Heart right ventricle (tissue), 16 donors: ENCODE measurements around the gene SP110. TPM values are rescaled to one million over a fixed set of nuclear protein-coding genes. Genes with fewer than 3 reads are reported as not detected.
"Not testable (repeated sequence)": the region's sequence is repeated elsewhere in the genome, so short reads cannot be mapped to it uniquely, and the experiment has no call there.

ENCODE experiments used
- ATAC-seq, 8 donors: fragments of 200-7000 bp; cut with Tn5 transposase; one replicate each; pipeline ENCODE4 v1.9.1; 2020; ENCODE audit warnings: mild to moderate bottlenecking in 8 of 8, moderate library complexity in 8 of 8, moderate number of reproducible peaks in 1 of 8
- DNase-seq, 2 donors: peaks; one replicate each; pipeline ENCODE4 v3.0.0-alpha.2; 2020
- H3K27ac ChIP-seq, 10 donors: fragments of 200-600 bp; sonication (generic) in 2 of 10; one replicate each; pipeline versions ENCODE4 v1.5.0 to v1.8.0; 2020 to 2022; ENCODE audit warnings: mild to moderate bottlenecking in 3 of 10
- H3K27me3 ChIP-seq, 7 donors: fragments of 200-600 bp; one replicate each; pipeline ENCODE4 v1.8.0; 2021 to 2022; ENCODE audit warnings: mild to moderate bottlenecking in 2 of 7
- H3K36me3 ChIP-seq, 9 donors: fragments of 200-600 bp; sonication (generic) in 1 of 9; one replicate each; pipeline versions ENCODE4 v1.5.0 to v1.8.0; 2020 to 2022; ENCODE audit warnings: mild to moderate bottlenecking in 2 of 9
- H3K4me1 ChIP-seq, 9 donors: fragments of 200-600 bp; sonication (generic) in 1 of 9; one replicate each; pipeline versions ENCODE4 v1.5.0 to v1.8.0; 2020 to 2022; ENCODE audit warnings: mild to moderate bottlenecking in 4 of 9
- H3K4me3 ChIP-seq, 10 donors: fragments of 200-600 bp; sonication (generic) in 2 of 10; one replicate each; pipeline versions ENCODE4 v1.5.0 to v1.8.0; 2020 to 2022; ENCODE audit warnings: mild to moderate bottlenecking in 7 of 10, moderate library complexity in 2 of 10
- H3K9me3 ChIP-seq, 11 donors: fragments of 200-600 bp in 10 of 11; sonication (generic) in 2 of 11; one replicate each; pipeline versions ENCODE4 v1.5.0 to v1.8.0; 2013 to 2022; ENCODE audit warnings: mild to moderate bottlenecking in 2 of 11, control low read depth in 1 of 11, moderate library complexity in 1 of 11
- CTCF ChIP-seq, 9 donors: fragments of 200-600 bp; sonication (generic) in 2 of 9; IDR thresholded peaks; one replicate each; pipeline versions ENCODE4 v1.5.0 to v1.8.0; 2021 to 2022; ENCODE audit warnings: antibody characterized with exemption in 9 of 9, mild to moderate bottlenecking in 5 of 9, moderate library complexity in 1 of 9
- WGBS, 2 donors: extraction: QIAGEN DNeasy Blood & Tissue Kit; methylation state at CpG; one replicate each; pipeline ENCODE4 v1.1.7; 2013; ENCODE audit warnings: inconsistent platforms in 1 of 2; 5-methylcytosine and 5-hydroxymethylcytosine counted together
- intact Hi-C, 10 donors: fragments of 100-400 bp; cut with DNase I; formaldehyde crosslinking; loops; one replicate each; pipeline versions ENCODE4 v1.11.1 to v1.14.2; 2022
- polyA plus RNA-seq, 2 donors: library from polyadenylated mRNA; stranded (reverse); fragments of 200-250 nt; gene quantifications; one replicate each; pipeline ENCODE4 v1.2.3, GENCODE V29; 2013
- total RNA-seq, 10 donors: library from RNA; stranded (reverse); fragmentation: NEBNext Ultra II Directional in 3 of 10; extraction: Animal tissue kit (Norgen Biotek cat#: 25700) in 3 of 10; gene quantifications; one replicate each; pipeline versions ENCODE4 v1.2.1 to v1.2.4, GENCODE V29; 2021 to 2023
- donor health status: Arrhythmogenic right ventricular cardiomyopathy.
- donor health status: ischemic (EF 13 %, LVEDD 7.1; RV severe dilation, severe dysfunction).
- donor health status: healthy with polysubstance abuse.
- donor health status: DM: no; HTN: yes; CAD: no.
- donor health status: DM: no; HTN: no; CAD: no.
- donor health status: ischemic (EF 25% LVEDD 6.9; RV normal size, moderate dysfunction).
- donor health status: ischemic (EF 25% LVEDD 5.7; RV mildly dilated, moderate dysfunction).
- donor health status: healthy.
- donor health status: DM: yes; HTN: yes; CAD: no.
- donor health status: Ischemic cardiomyopathy.
- donor health status: ischemic (EF 35%, LVEDD 5.7; RV mildly dilated, moderate dysfunction).
- donor health status: nonischemic (EF 11% LVEDD 7.7; RV severe dilation, severe dysfunction).
- donor health status: DM: yes; HTN: yes; CAD: no.
- donor health status: PGD.
- donor health status: ischemic (EF 29% LVEDD 5.4; RV normal size, mild dysfunction).
- donor health status: nonischemic (EF 23%, LVEDD 6.1; RV moderate dilation, normal function).

The SP110 gene
- total and polyA plus RNA-seq, 12 donors: 5.6 to 38.6 (median 10.4) TPM

DNA sequence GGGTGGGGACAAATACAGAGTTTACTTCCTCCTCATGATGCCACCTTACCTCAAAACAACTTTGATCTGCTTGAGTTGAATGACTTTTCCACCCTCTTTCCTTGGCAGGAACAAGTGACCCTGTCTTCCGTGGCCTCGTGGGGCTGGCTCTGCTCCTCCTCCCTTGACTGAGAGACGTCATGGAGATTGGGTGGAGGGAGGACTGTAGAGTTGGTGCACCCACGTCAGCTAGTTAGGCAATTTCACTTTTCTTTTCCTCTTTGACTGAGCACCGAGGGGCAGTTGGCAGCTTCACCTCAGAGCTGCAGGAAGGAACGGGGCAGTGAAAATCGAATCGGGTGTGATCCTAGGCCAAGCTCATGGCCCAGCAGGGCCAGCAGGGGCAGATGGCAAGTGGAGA lies 5.7 kb upstream of the SP110 start, which contains the start of gene SP140:
Gene SP140 (plus strand): TSS at position 251 of the 400 bp plus-strand sequence. CDS start 109 bp downstream, at position 360.
- WGBS, 2 donors: 75 to 76% methylated on average over 8 of the region's 8 CpGs
- Histone ChIP-seq H3K27ac (peak within 1 kb of the TSS in 2 of 10 donors; percentile 9 to 89), H3K36me3 (no peaks in the 10 kb centered on the region), H3K9me3 (peaks cover 0 to 10% (median 6%) of the 10 kb centered on the region in 11 donors), H3K4me1 (peaks cover 0 to 50% (median 4%) of the 10 kb centered on the region in 9 donors), H3K27me3 (no peaks in the 10 kb centered on the region), H3K4me3 (peak within 1 kb of the TSS in 1 of 10 donors; percentile 50)
- ATAC-seq (peak in 7 of 8 donors; percentile 55 to 84 (median 75)), DNase-seq (peak in 1 of 2 donors; percentile 18)
- TF ChIP-seq CTCF (IDR thresholded peaks at IDR 0.05): no peak
- intact Hi-C loops: loop anchor here in 1 of 10 donors (10.0 kb wide), 1 partner anchor 189 kb away; the partner anchor contains the start of gene SP100

GRCh38 chr2:230224458-230224857 lies 4.7 kb upstream of the SP110 start:
- H3K36me3 ChIP-seq: no peaks in the 10 kb centered on the region
- H3K9me3 ChIP-seq: no peaks in the 10 kb centered on the region
- no peaks in the 10 kb centered on the region for H3K27me3 ChIP-seq
- peaks cover 0 to 45% (median 7%) of the 10 kb centered on the region in 9 donors for H3K4me1 ChIP-seq
- DNase-seq (no peak), ATAC-seq (no peak)
- H3K4me3 ChIP-seq: no peak overlapping the region
- TF ChIP-seq CTCF (IDR thresholded peaks at IDR 0.05): no peak
- intact Hi-C loops: loop anchor here in 2 of 10 donors (5.0 to 10.0 kb wide), 2 partner anchors 103 to 190 kb away; partner anchors contain the start of genes SP100 (in 1 of the 2) and SP140L (in 1 of the 2)
- peak overlapping the region in 1 of 10 donors; percentile 89 for H3K27ac ChIP-seq

DNA sequence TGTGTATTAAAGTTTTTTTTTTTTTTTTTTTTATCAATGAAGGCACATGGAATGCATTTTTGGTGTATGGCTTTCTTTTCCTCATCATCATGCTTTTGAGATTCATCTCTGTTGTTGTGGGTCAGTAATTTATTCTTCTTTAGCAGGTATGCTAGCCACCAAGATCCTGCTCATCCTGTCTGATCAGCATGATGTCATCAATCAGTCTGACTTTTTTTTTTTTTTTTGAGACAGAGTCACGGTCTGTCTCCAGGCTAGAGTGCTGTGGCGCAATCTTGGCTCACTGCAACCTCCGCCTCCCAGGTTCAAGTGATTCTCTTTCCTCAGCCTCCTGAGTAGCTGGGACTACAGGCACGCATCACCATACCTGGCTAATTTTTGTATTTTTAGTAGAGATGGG lies 3.0 kb upstream of the SP110 start:
- WGBS, 2 donors: 91 to 95% methylated on average over 4 of the region's 4 CpGs
- not testable (repeated sequence) for H3K27me3 ChIP-seq, H3K9me3 ChIP-seq, DNase-seq, H3K36me3 ChIP-seq, H3K4me3 ChIP-seq, ATAC-seq, H3K27ac ChIP-seq
- H3K4me1 ChIP-seq: peaks cover 0 to 59% (median 22%) of the 10 kb centered on the region in 9 donors
- intact Hi-C loops: loop anchor here in 2 of 10 donors (5.0 to 10.0 kb wide), 2 partner anchors 104 to 192 kb away; partner anchors contain the start of genes SP100 (in 1 of the 2) and SP140L (in 1 of the 2)

GRCh38 chr2:230221493-230221892 lies 1.7 kb upstream of the SP110 start:
- intact Hi-C loops: loop anchor here in 2 of 10 donors (5.0 to 10.0 kb wide), 2 partner anchors 106 to 193 kb away; partner anchors contain the start of genes SP100 (in 1 of the 2) and SP140L (in 1 of the 2)
- no peak for ATAC-seq

More at GRCh38 chr2:230221493-230221892, 1.7 kb upstream of the SP110 start:
- no peak overlapping the region for H3K4me3 ChIP-seq
- TF ChIP-seq CTCF (IDR thresholded peaks at IDR 0.05): no peak
- peaks cover 0 to 10% (median 0%) of the 10 kb centered on the region in 9 donors for H3K36me3 ChIP-seq
- no peak overlapping the region for H3K27ac ChIP-seq
- no peaks in the 10 kb centered on the region for H3K27me3 ChIP-seq
- WGBS, 2 donors: 95 to 99% methylated on average over 4 of the region's 4 CpGs
- no peaks in the 10 kb centered on the region for H3K9me3 ChIP-seq
- no peak for DNase-seq
- H3K4me1 ChIP-seq: peaks cover 0 to 61% (median 24%) of the 10 kb centered on the region in 9 donors
